Epithelial cell of proximal tubule (primary cell): ENCODE results near the gene STK11IP. TPM values are rescaled to one million over a fixed set of nuclear protein-coding genes. Genes with fewer than 3 reads are reported as not detected.

ENCODE experiments used
- DNase-seq: peaks from one replicate; pipeline ENCODE4 v3.0.0-alpha.2; 2011; ENCODE audit warnings: low read depth
- H3K4me3 ChIP-seq: 2 replicates; pipeline ENCODE4 v1.5.1; 2011; ENCODE audit warnings: low read depth, mild to moderate bottlenecking, low read length
- CTCF ChIP-seq: conservative IDR thresholded peaks from 2 replicates; pipeline ENCODE4 v1.5.1; 2012; ENCODE audit warnings: low read depth, mild to moderate bottlenecking, low read length
- total RNA-seq: library from RNA; depleted of rRNA; stranded (reverse); fragments of >200 nt; gene quantifications from 2 replicates; pipeline ENCODE4 v1.2.3, GENCODE V29; 2015

The STK11IP gene
- total RNA-seq, 1 donor from 2014 or later, result 35.7 TPM

- TF ChIP-seq CTCF, result no peak
- no peak for DNase-seq
- H3K4me3 ChIP-seq, result no peak overlapping the region
These were observed 18.9 kb downstream of the STK11IP start for GRCh38 chr2:219616550-219616949.

- H3K4me3 ChIP-seq, result no peak overlapping the region
- no peak for DNase-seq
- no peak for TF ChIP-seq CTCF
These were observed 21.1 kb downstream of the STK11IP start for GRCh38 chr2:219618733-219619122.

- TF ChIP-seq CTCF, result peak; percentile 24
These were observed 21.6 kb downstream of the STK11IP start for GRCh38 chr2:219619235-219619634.

GRCh38 chr2:219620546-219620945 lies 22.9 kb downstream of the STK11IP start:
- no peak for TF ChIP-seq CTCF
- DNase-seq, result no peak
- no peak overlapping the region for H3K4me3 ChIP-seq

More at GRCh38 chr2:219619235-219619634, 21.6 kb downstream of the STK11IP start:
- no peak overlapping the region for H3K4me3 ChIP-seq
- DNase-seq, result no peak

- no peak for DNase-seq
- no peak overlapping the region for H3K4me3 ChIP-seq
- TF ChIP-seq CTCF, result no peak
These were observed 24.3 kb downstream of the STK11IP start for GRCh38 chr2:219621935-219622334.

- no peak for TF ChIP-seq CTCF
- no peak for DNase-seq
- no peak overlapping the region for H3K4me3 ChIP-seq
These were observed 24.8 kb downstream of the STK11IP start for GRCh38 chr2:219622472-219622871.

- TF ChIP-seq CTCF, result no peak
- H3K4me3 ChIP-seq, result no peak overlapping the region
- no peak for DNase-seq
These were observed 26.9 kb downstream of the STK11IP start for GRCh38 chr2:219624565-219624964.
